IPS-15b (cell line): Measurements from ENCODE around the gene STIM1.

Source experiments
- H3K27me3 ChIP-seq: one replicate; pipeline ENCODE4 v1.6.1; 2013; ENCODE audit warnings: low read length; ENCODE audit not compliant: control insufficient read depth, insufficient read depth
- H3K36me3 ChIP-seq: one replicate; pipeline ENCODE4 v1.6.1; 2013; ENCODE audit warnings: low read length; ENCODE audit not compliant: control insufficient read depth, insufficient read depth
- H3K4me1 ChIP-seq: one replicate; pipeline ENCODE4 v1.6.1; 2013; ENCODE audit warnings: mild to moderate bottlenecking, low read length; ENCODE audit not compliant: control insufficient read depth, insufficient read depth
- H3K4me3 ChIP-seq: one replicate; pipeline ENCODE4 v1.5.1; 2013; ENCODE audit warnings: low read depth, low read length
- H3K9ac ChIP-seq: one replicate; pipeline ENCODE4 v1.6.1; 2013; ENCODE audit warnings: low read depth, mild to moderate bottlenecking, low read length
- H3K9me3 ChIP-seq: one replicate; pipeline ENCODE4 v1.6.1; 2013; ENCODE audit warnings: mild to moderate bottlenecking, low read length; ENCODE audit not compliant: control insufficient read depth, insufficient read depth

The STIM1 gene

GRCh38 chr11:3911908-3912505 lies 56.5 kb downstream of the STIM1 start:
- H3K9ac ChIP-seq = no peak overlapping the region
- H3K4me1 ChIP-seq = no peaks in the 10 kb centered on the region
- H3K9me3 ChIP-seq = no peaks in the 10 kb centered on the region
- H3K27me3 ChIP-seq = no peaks in the 10 kb centered on the region
- H3K36me3 ChIP-seq = no peaks in the 10 kb centered on the region
- no peak overlapping the region for H3K4me3 ChIP-seq

DNA sequence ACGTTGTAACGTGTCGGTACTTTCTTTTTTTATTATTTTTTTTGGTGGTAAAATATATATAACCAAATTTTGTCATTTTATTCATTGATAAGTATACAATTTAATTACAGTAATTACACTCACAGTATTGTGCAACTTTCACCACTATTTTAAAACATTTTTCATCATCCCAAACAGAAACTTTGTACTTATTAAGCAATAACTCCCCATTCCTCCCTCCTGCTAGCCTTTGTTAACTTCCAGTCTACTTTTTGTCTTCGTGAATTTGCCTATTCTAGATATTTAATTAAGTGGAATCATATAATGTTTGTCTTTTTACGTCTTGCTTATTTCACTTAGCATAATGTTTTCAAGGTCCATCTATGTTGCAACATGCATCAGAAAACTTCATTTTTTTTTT lies 58.5 kb downstream of the STIM1 start:
- no peaks in the 10 kb centered on the region for H3K9me3 ChIP-seq
- H3K36me3 ChIP-seq = no peaks in the 10 kb centered on the region
- no peaks in the 10 kb centered on the region for H3K4me1 ChIP-seq
- H3K4me3 ChIP-seq = no peak overlapping the region
- H3K9ac ChIP-seq = no peak overlapping the region
- H3K27me3 ChIP-seq = no peaks in the 10 kb centered on the region

GRCh38 chr11:3914805-3915204 lies 59.3 kb downstream of the STIM1 start:
- Histone ChIP-seq H3K9me3 (no peaks in the 10 kb centered on the region), H3K9ac (no peak overlapping the region), H3K4me1 (no peaks in the 10 kb centered on the region), H3K4me3 (no peak overlapping the region), H3K36me3 (no peaks in the 10 kb centered on the region), H3K27me3 (no peaks in the 10 kb centered on the region)

DNA sequence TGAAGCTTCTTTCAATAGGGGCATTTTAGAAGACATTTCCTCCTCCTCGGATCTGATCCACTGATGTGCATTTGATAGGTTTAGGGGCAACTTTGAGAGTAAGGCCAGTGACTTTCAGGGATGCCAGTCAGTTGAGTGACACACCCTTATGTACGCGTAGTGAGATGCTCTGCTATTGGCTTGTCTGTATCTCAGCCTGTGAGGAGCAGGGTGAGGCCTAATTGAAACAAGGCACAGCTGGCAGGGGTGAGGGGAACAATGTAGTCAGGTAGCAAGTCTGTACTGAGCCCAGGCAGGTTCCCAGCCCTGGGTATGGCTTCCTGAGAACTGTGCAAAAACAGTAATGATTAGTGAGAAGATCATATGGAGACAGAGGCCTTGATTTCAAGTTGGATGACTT lies 61.5 kb downstream of the STIM1 start:
- H3K9me3 ChIP-seq = no peaks in the 10 kb centered on the region
- no peaks in the 10 kb centered on the region for H3K4me1 ChIP-seq
- no peak overlapping the region for H3K4me3 ChIP-seq
- H3K36me3 ChIP-seq = no peaks in the 10 kb centered on the region
- no peaks in the 10 kb centered on the region for H3K27me3 ChIP-seq
- H3K9ac ChIP-seq = no peak overlapping the region

GRCh38 chr11:3920148-3920852 lies 64.8 kb downstream of the STIM1 start:
- Histone ChIP-seq H3K9ac (no peak overlapping the region), H3K27me3 (no peaks in the 10 kb centered on the region)

GRCh38 chr11:3922056-3922455 lies 66.6 kb downstream of the STIM1 start:
- H3K27me3 ChIP-seq = no peaks in the 10 kb centered on the region
- H3K4me3 ChIP-seq = no peak overlapping the region
- no peak overlapping the region for H3K9ac ChIP-seq
- H3K36me3 ChIP-seq = no peaks in the 10 kb centered on the region
- H3K9me3 ChIP-seq = no peaks in the 10 kb centered on the region
- H3K4me1 ChIP-seq = no peaks in the 10 kb centered on the region

More at GRCh38 chr11:3920148-3920852, 64.8 kb downstream of the STIM1 start:
- no peaks in the 10 kb centered on the region for H3K36me3 ChIP-seq
- no peaks in the 10 kb centered on the region for H3K9me3 ChIP-seq
- H3K4me1 ChIP-seq = no peaks in the 10 kb centered on the region
- H3K4me3 ChIP-seq = no peak overlapping the region

DNA sequence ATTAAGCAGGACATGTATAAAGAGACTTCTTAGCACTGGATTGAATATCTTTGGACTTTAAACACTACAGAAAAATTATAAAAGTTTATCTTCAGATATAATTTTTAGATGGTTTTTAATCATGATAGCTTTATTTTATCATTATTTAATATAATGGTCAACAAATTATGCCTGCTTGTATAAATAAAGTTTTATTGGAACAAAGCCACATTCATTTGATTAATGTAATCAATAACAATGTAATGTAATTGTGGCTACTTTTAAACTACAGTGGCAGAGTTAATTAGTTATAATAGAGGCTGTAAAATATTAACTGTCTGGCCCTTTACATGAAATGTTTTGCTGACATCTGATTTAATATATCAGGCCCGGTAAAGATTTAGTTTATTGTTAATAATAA lies 70.0 kb downstream of the STIM1 start:
- Histone ChIP-seq H3K27me3 (no peaks in the 10 kb centered on the region), H3K4me3 (no peak overlapping the region), H3K9ac (no peak overlapping the region), H3K4me1 (no peaks in the 10 kb centered on the region), H3K9me3 (no peaks in the 10 kb centered on the region), H3K36me3 (no peaks in the 10 kb centered on the region)

- no peaks in the 10 kb centered on the region for H3K9me3 ChIP-seq
- no peaks in the 10 kb centered on the region for H3K27me3 ChIP-seq
- no peaks in the 10 kb centered on the region for H3K36me3 ChIP-seq
- no peak overlapping the region for H3K4me3 ChIP-seq
- H3K4me1 ChIP-seq = no peaks in the 10 kb centered on the region
- H3K9ac ChIP-seq = no peak overlapping the region
These were observed 71.1 kb downstream of the STIM1 start for GRCh38 chr11:3926458-3927095.

DNA sequence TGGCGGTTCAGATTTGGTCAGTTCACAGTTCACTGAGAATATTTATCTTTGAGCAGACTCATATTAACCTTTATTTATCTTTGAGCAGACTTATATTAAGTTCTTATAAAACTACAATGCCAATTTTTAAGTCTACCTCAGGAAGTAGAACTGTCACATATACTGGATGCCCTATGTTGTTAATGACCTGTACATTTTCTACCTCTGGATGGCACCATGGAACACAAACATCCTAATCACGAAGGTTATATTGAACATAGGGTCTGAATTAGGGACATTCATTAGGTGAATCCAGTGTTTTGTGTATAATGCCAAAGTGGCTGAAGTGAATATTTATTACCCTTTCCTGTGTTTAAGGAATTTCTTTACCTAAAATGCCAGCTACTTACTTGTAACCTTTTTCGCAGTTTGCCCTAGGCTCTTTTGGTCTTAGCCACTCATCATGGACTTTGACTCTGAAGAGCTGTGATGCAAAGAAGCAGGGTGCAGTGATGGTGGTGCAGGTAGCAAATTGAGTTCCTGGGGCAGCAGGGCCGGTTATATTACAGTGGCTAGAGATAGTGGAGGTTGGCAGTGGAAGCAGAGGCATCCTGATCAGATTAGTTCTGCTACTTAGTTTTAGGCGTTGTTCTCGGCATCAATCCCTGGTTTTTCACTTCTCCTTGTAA lies 71.8 kb downstream of the STIM1 start:
- Histone ChIP-seq H3K9me3 (no peaks in the 10 kb centered on the region), H3K4me3 (no peak overlapping the region), H3K36me3 (no peaks in the 10 kb centered on the region), H3K4me1 (no peaks in the 10 kb centered on the region), H3K27me3 (no peaks in the 10 kb centered on the region), H3K9ac (no peak overlapping the region)

DNA sequence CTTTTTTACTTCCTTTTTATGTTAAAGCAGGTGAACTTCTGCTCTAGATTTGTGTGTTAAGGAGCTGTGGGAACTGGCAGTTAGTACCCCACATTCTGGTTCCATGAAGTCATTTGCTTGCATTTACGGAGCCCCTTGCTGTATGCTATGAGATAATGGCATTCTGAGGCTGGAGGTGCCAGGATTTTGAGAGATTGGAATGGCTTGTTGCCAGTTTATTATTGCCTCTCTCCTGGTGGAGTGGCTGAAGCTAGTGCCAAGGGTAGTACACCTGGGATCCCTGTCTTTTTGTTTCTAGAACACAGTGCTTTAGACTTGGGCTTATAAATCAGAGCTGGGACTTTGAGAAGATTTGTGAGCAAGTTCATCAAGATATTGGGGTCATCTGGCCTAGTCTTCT lies 73.8 kb downstream of the STIM1 start:
- Histone ChIP-seq H3K9ac (no peak overlapping the region), H3K4me1 (no peaks in the 10 kb centered on the region), H3K27me3 (no peaks in the 10 kb centered on the region), H3K36me3 (no peaks in the 10 kb centered on the region), H3K4me3 (no peak overlapping the region), H3K9me3 (no peaks in the 10 kb centered on the region)

GRCh38 chr11:3929649-3930048 lies 74.2 kb downstream of the STIM1 start:
- no peaks in the 10 kb centered on the region for H3K4me1 ChIP-seq
- H3K9ac ChIP-seq = no peak overlapping the region

More at GRCh38 chr11:3929649-3930048, 74.2 kb downstream of the STIM1 start:
- no peak overlapping the region for H3K4me3 ChIP-seq
- no peaks in the 10 kb centered on the region for H3K36me3 ChIP-seq
- no peaks in the 10 kb centered on the region for H3K27me3 ChIP-seq
- no peaks in the 10 kb centered on the region for H3K9me3 ChIP-seq
